Body of pancreas (tissue), 4 donors: ENCODE results near the gene RNF5. TPM values are rescaled to one million over a fixed set of nuclear protein-coding genes. Genes with fewer than 3 reads are reported as not detected.
"Not testable (repeated sequence)": the region's sequence is repeated elsewhere in the genome, so short reads cannot be mapped to it uniquely, and the experiment has no call there.

Source experiments
- ATAC-seq: fragments of 150-250 bp; one replicate; pipeline ENCODE4 v1.9.1; 2016
- DNase-seq, 4 donors: peaks; one replicate each; pipeline ENCODE4 v3.0.0-alpha.2; 2019
- H3K27ac ChIP-seq, 4 donors: fragments of 200-600 bp; sonication (generic); 1 replicate in 3 of 4; 2 replicates in 1 of 4; pipeline versions ENCODE4 v1.5.1 to v1.6.1; 2016 to 2019; ENCODE audit warnings: mild to moderate bottlenecking in 1 of 4, mixed read lengths in 1 of 4, moderate library complexity in 1 of 4
- H3K27me3 ChIP-seq, 2 donors: fragments of 200-600 bp; sonication (generic); one replicate each; pipeline ENCODE4 v1.6.0; 2016; ENCODE audit warnings: mild to moderate bottlenecking in 1 of 2
- H3K36me3 ChIP-seq, 2 donors: fragments of 200-600 bp; sonication (generic); replicated peaks in 1 of 2; 2 replicates each; pipeline ENCODE4 v1.5.1; 2016; ENCODE audit warnings: low read depth in 2 of 2; ENCODE audit not compliant: insufficient read depth in 1 of 2
- H3K4me1 ChIP-seq: fragments of 200-600 bp; sonication (generic); one replicate; pipeline ENCODE4 v1.6.0; 2016
- H3K4me3 ChIP-seq, 2 donors: fragments of 200-600 bp; sonication (generic); 1 replicate in 1 of 2; 2 replicates in 1 of 2; pipeline ENCODE4 v1.5.1; 2016 to 2019
- H3K9me3 ChIP-seq, 3 donors: fragments of 200-600 bp; sonication (generic); 1 replicate in 2 of 3; 2 replicates in 1 of 3; pipeline ENCODE4 v1.5.1; 2016
- POLR2A ChIP-seq, 3 donors: fragments of 450-650 bp; IDR thresholded peaks; one replicate each; pipeline ENCODE4 v1.6.1; 2016; ENCODE audit warnings: antibody characterized with exemption in 3 of 3, mild to moderate bottlenecking in 2 of 3
- WGBS, 2 donors: methylation state at CpG; one replicate each; pipeline ENCODE4 v1.1.5; 2017; 5-methylcytosine and 5-hydroxymethylcytosine counted together
- intact Hi-C: fragments of 100-400 bp; cut with DNase I; formaldehyde crosslinking; loops from one replicate; pipeline ENCODE4 v1.15.1; 2023
- total RNA-seq, 2 donors: library from RNA; depleted of rRNA; stranded (reverse); fragments of >200 nt; gene quantifications; one replicate each; pipeline ENCODE4 v1.1.0, GENCODE V29; 2016
- TF ChIP-seq, protein P1 (sequence below), 7 experiments: fragments of 450-650 bp in 4 of 7; fragments of 200-600 bp in 3 of 7; sonication (generic) in 3 of 7; IDR thresholded peaks; one replicate each; pipeline ENCODE4 v1.5.1; 2016 to 2019; ENCODE audit warnings: antibody characterized with exemption in 7 of 7

The RNF5 gene
- total RNA-seq, 2 donors from 2014 or later: 34.0 to 62.0 TPM

- Histone ChIP-seq H3K36me3 (no peaks in the 10 kb centered on the region), H3K4me1 (peaks cover 24% of the 10 kb centered on the region), H3K9me3 (no peaks in the 10 kb centered on the region), H3K27me3 (no peaks in the 10 kb centered on the region), H3K4me3 (no peak overlapping the region), H3K27ac (no peak overlapping the region)
- DNase-seq (no peak), ATAC-seq (no peak)
- intact Hi-C loops: no loop called here
- TF ChIP-seq, protein P1, sequence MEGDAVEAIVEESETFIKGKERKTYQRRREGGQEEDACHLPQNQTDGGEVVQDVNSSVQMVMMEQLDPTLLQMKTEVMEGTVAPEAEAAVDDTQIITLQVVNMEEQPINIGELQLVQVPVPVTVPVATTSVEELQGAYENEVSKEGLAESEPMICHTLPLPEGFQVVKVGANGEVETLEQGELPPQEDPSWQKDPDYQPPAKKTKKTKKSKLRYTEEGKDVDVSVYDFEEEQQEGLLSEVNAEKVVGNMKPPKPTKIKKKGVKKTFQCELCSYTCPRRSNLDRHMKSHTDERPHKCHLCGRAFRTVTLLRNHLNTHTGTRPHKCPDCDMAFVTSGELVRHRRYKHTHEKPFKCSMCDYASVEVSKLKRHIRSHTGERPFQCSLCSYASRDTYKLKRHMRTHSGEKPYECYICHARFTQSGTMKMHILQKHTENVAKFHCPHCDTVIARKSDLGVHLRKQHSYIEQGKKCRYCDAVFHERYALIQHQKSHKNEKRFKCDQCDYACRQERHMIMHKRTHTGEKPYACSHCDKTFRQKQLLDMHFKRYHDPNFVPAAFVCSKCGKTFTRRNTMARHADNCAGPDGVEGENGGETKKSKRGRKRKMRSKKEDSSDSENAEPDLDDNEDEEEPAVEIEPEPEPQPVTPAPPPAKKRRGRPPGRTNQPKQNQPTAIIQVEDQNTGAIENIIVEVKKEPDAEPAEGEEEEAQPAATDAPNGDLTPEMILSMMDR (IDR thresholded peaks at IDR 0.05): no peak
- TF ChIP-seq POLR2A (IDR thresholded peaks at IDR 0.05): no peak
These were observed 46.1 kb upstream of the RNF5 start for GRCh38 chr6:32132110-32132509.

DNA sequence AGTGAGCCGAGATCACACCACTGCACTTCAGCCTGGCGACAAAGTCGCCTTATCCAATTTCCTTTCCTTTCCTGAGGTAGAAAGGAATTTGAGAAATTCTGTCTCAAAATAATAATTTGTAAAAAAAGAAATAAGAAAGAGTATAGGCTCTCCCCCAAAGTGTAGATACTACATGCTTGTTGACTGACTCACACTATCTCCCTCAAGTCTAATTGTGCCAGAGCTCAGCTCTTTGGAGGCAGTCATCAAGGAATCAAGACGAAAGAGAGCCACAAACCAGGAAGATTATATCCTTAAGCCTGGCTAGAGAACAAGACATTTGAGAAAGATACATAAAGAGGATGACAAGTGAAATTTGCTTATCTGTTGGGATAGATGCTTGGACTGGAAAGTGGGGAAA, 44.4 kb upstream of the RNF5 start:
- WGBS, 2 donors: 62 to 65% methylated on average over 4 of the region's 4 CpGs
- Histone ChIP-seq H3K27me3 (no peaks in the 10 kb centered on the region), H3K4me3 (no peak overlapping the region), H3K4me1 (peaks cover 13% of the 10 kb centered on the region), H3K9me3 (no peaks in the 10 kb centered on the region), H3K36me3 (no peaks in the 10 kb centered on the region), H3K27ac (no peak overlapping the region)
- DNase-seq: no peak
- ATAC-seq: no peak
- TF ChIP-seq, protein P1 (IDR thresholded peaks at IDR 0.05): no peak
- TF ChIP-seq POLR2A (IDR thresholded peaks at IDR 0.05): no peak
- intact Hi-C loops: no loop called here

DNA sequence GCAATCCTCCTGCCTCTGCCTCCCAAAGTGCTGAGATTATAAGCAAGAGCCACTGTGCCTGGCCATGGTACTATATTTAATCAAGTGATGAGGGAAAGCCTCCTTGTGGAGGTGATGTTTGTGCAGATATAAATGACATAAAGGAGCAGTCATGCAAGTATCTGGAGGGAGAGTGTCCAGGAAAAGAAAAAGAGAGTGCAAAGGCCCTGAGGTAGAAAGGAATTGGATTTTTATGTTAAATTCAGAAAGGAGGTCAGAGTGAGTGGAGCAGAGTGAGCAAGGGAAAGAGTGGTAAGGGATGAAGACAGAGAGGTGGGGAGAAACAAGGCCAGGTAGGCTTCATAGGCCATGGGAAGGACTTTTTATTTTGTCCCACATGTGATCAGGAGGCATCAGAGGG, 40.8 kb upstream of the RNF5 start:
- Histone ChIP-seq H3K36me3 (no peaks in the 10 kb centered on the region), H3K27ac (no peak overlapping the region), H3K4me3 (no peak overlapping the region), H3K9me3 (no peaks in the 10 kb centered on the region), H3K4me1 (no peaks in the 10 kb centered on the region), H3K27me3 (no peaks in the 10 kb centered on the region)
- ATAC-seq (no peak), DNase-seq (no peak)
- intact Hi-C loops: no loop called here
- TF ChIP-seq, protein P1 (IDR thresholded peaks at IDR 0.05): no peak
- no peak for TF ChIP-seq POLR2A (IDR thresholded peaks at IDR 0.05)

GRCh38 chr6:32139590-32139989, 38.6 kb upstream of the RNF5 start:
- H3K9me3 ChIP-seq: no peaks in the 10 kb centered on the region
- H3K27me3 ChIP-seq: no peaks in the 10 kb centered on the region
- TF ChIP-seq, protein P1 (IDR thresholded peaks at IDR 0.05): no peak
- no peak for TF ChIP-seq POLR2A (IDR thresholded peaks at IDR 0.05)
- no peak for DNase-seq
- intact Hi-C loops: no loop called here
- ATAC-seq: no peak
- 65 to 73% methylated on average over 4 to 5 of the region's 5 CpGs for WGBS, 2 donors
- H3K36me3 ChIP-seq: no peaks in the 10 kb centered on the region
- no peaks in the 10 kb centered on the region for H3K4me1 ChIP-seq
- no peak overlapping the region for H3K27ac ChIP-seq
- no peak overlapping the region for H3K4me3 ChIP-seq

DNA sequence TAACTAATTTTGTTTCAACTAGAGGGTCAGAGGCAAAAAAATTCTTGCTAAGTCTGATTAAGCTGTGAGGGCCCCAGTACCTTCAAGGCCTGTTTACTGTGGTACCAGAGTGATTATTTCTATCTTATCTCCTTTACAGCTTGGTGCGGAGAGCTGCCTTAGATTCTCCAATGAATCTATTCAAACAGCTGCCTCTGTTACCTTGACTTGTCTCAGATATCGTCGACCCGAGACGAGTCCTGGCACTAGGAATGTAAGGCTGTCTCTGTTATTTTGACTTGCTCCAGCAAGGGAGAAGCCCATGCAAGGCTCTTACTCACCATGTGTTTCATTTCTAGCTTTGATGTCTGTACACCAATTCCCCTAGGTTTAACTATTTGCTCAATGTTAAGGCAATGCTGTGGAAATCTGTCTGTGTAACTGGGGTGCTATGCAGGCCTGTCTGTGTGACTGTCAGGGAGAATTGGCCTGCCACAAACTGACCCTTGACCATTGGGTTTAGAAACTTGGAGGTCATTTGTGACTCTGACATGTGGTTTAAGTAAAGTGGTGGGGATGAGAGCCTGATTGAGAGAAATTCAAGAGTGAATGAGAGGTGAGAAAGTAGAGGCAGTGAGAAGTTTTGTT, 37.7 kb upstream of the RNF5 start:
- TF ChIP-seq, protein P1 (IDR thresholded peaks at IDR 0.05): no peak
- TF ChIP-seq POLR2A (IDR thresholded peaks at IDR 0.05): no peak
- no peak overlapping the region for H3K27ac ChIP-seq
- 30 to 36% methylated on average over 5 of the region's 5 CpGs for WGBS, 2 donors

DNA sequence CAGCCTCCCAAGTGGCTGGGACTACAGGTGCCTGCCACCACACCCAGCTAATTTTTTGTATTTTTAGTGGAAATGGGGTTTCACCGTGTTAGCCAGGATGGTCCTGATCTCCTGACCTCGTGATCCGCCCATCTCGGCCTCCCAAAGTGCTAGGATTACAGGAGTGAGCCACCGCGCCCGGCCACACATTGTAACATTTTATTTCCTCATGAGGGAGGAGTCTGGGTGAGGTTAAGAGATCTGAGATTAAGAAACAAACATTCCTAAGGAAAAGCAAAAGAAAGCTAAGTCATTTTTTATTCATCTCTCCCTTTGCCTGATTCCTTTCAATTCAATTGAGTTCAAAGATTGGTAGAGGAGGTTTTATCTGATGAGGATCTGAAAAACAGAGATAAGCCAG, 34.0 kb upstream of the RNF5 start:
- H3K36me3 ChIP-seq, H3K27ac ChIP-seq, ATAC-seq, H3K9me3 ChIP-seq, DNase-seq, intact Hi-C loops, H3K27me3 ChIP-seq, H3K4me3 ChIP-seq: not testable (repeated sequence)
- peaks cover 13% of the 10 kb centered on the region for H3K4me1 ChIP-seq
- 79 to 89% methylated on average over 7 of the region's 7 CpGs for WGBS, 2 donors

More for the DNA sequence above, 37.7 kb upstream of the RNF5 start:
- Histone ChIP-seq H3K4me3 (no peak overlapping the region), H3K36me3 (no peaks in the 10 kb centered on the region), H3K4me1 (no peaks in the 10 kb centered on the region), H3K27me3 (no peaks in the 10 kb centered on the region), H3K9me3 (no peaks in the 10 kb centered on the region)
- DNase-seq (no peak), ATAC-seq (no peak)
- intact Hi-C loops: no loop called here
